Kidney epithelial cell (primary cell): ENCODE results near the gene CCBE1. TPM values are rescaled to one million over a fixed set of nuclear protein-coding genes. Genes with fewer than 3 reads are reported as not detected.

Experiments used
- DNase-seq: peaks from one replicate; pipeline ENCODE4 v3.0.0-alpha.2; 2010; ENCODE audit warnings: low read depth
- H3K27me3 ChIP-seq: 2 replicates; pipeline ENCODE4 v1.6.0; 2011; ENCODE audit warnings: low read length; ENCODE audit not compliant: control insufficient read depth, insufficient read depth
- H3K36me3 ChIP-seq: 2 replicates; pipeline ENCODE4 v1.5.1; 2011; ENCODE audit warnings: low read length; ENCODE audit not compliant: control insufficient read depth, insufficient read depth
- H3K4me3 ChIP-seq: 2 replicates; pipeline ENCODE4 v1.5.1; 2011; ENCODE audit warnings: low read depth, mild to moderate bottlenecking, control low read depth, low read length
- CTCF ChIP-seq: IDR thresholded peaks from 2 replicates; pipeline ENCODE4 v1.5.1; 2011; ENCODE audit warnings: mild to moderate bottlenecking, moderate library complexity, low read length, control low read depth, inconsistent platforms; ENCODE audit not compliant: insufficient read depth, poor library complexity, severe bottlenecking
- total RNA-seq: library from RNA; depleted of rRNA; stranded (reverse); fragments of >200 nt; gene quantifications from 2 replicates; pipeline ENCODE4 v1.2.3, GENCODE V29; 2015

The CCBE1 gene
- total RNA-seq, 1 donor from 2014 or later = 1.2 TPM

GRCh38 chr18:59437851-59438569 lies 259.2 kb downstream of the CCBE1 start:
- DNase-seq = no peak
- no peaks in the 10 kb centered on the region for H3K36me3 ChIP-seq
- H3K4me3 ChIP-seq = no peak overlapping the region
- no peaks in the 10 kb centered on the region for H3K27me3 ChIP-seq
- TF ChIP-seq CTCF = no peak

GRCh38 chr18:59432803-59433597 lies 264.2 kb downstream of the CCBE1 start:
- TF ChIP-seq CTCF = no peak
- no peaks in the 10 kb centered on the region for H3K27me3 ChIP-seq
- H3K4me3 ChIP-seq = no peak overlapping the region
- no peak for DNase-seq
- H3K36me3 ChIP-seq = no peaks in the 10 kb centered on the region

- H3K36me3 ChIP-seq = no peaks in the 10 kb centered on the region
- no peak overlapping the region for H3K4me3 ChIP-seq
- no peaks in the 10 kb centered on the region for H3K27me3 ChIP-seq
- TF ChIP-seq CTCF = no peak
- no peak for DNase-seq
Measured at GRCh38 chr18:59431131-59431530, 266.1 kb downstream of the CCBE1 start.

GRCh38 chr18:59429608-59430007 lies 267.6 kb downstream of the CCBE1 start:
- TF ChIP-seq CTCF = no peak
- Histone ChIP-seq H3K36me3 (no peaks in the 10 kb centered on the region), H3K27me3 (no peaks in the 10 kb centered on the region), H3K4me3 (no peak overlapping the region)
- DNase-seq = no peak

GRCh38 chr18:59428018-59428417 lies 269.2 kb downstream of the CCBE1 start:
- Histone ChIP-seq H3K27me3 (no peaks in the 10 kb centered on the region), H3K36me3 (no peaks in the 10 kb centered on the region), H3K4me3 (no peak overlapping the region)
- DNase-seq = no peak
- TF ChIP-seq CTCF = no peak
